GM18870 (cell line): ENCODE measurements around the gene CALR.
A peak's percentile ranks its signal among the peaks of the same experiment; 100 is the strongest.
"Not testable (repeated sequence)": the region's sequence is repeated elsewhere in the genome, so short reads cannot be mapped to it uniquely, and the experiment has no call there.

Source experiments
- ATAC-seq: cut with Tn5 transposase; IDR thresholded peaks from one replicate; pipeline ENCODE4 v1.9.1; 2021; ENCODE audit warnings: moderate library complexity; ENCODE audit not compliant: unreplicated experiment

Gene CALR

GRCh38 chr19:12937927-12938778 lies at the start of gene CALR:
CALR (plus strand) TSS chr19:12938609; CDS start chr19:12938680, 71 bp downstream.
- ATAC-seq: peak; percentile 76

- not testable (repeated sequence) for ATAC-seq
These were observed 48.1 kb upstream of the CALR start for GRCh38 chr19:12890299-12890786.

GRCh38 chr19:12890787-12891552 lies 47.4 kb upstream of the CALR start, which contains the start of gene GCDH:
GCDH (plus strand) TSS chr19:12891160; CDS start chr19:12891305, 145 bp downstream.
- peak; percentile 84 for ATAC-seq

- ATAC-seq: no peak
These were observed 46.8 kb upstream of the CALR start for GRCh38 chr19:12891553-12892021.

GRCh38 chr19:12893582-12893981 lies 44.8 kb upstream of the CALR start:
- ATAC-seq: no peak

GRCh38 chr19:12896460-12896859 lies 41.9 kb upstream of the CALR start:
- ATAC-seq: no peak

GRCh38 chr19:12899891-12900518 lies 38.4 kb upstream of the CALR start:
- ATAC-seq: peak; percentile 66

GRCh38 chr19:12907166-12907565 lies 31.2 kb upstream of the CALR start:
- ATAC-seq: no peak

- ATAC-seq: no peak
These were observed 25.8 kb upstream of the CALR start for GRCh38 chr19:12912571-12912970.

GRCh38 chr19:12913011-12913561 lies 25.3 kb upstream of the CALR start:
- ATAC-seq: no peak

- ATAC-seq: no peak
These were observed 24.3 kb upstream of the CALR start for GRCh38 chr19:12913851-12914690.

- ATAC-seq: not testable (repeated sequence)
These were observed 22.5 kb upstream of the CALR start for GRCh38 chr19:12915860-12916259.

- ATAC-seq: no peak
These were observed 20.2 kb upstream of the CALR start for GRCh38 chr19:12918253-12918652.

GRCh38 chr19:12921047-12921446 lies 17.4 kb upstream of the CALR start:
- no peak for ATAC-seq

- ATAC-seq: no peak
These were observed 15.4 kb upstream of the CALR start for GRCh38 chr19:12922959-12923358.

- no peak for ATAC-seq
These were observed 13.6 kb upstream of the CALR start for GRCh38 chr19:12924621-12925310.

GRCh38 chr19:12930002-12930645 lies 8.3 kb upstream of the CALR start:
- no peak for ATAC-seq

- ATAC-seq: no peak
These were observed 5.8 kb upstream of the CALR start for GRCh38 chr19:12932392-12933286.
